ENCODE data around the gene MANSC1.

Gene MANSC1

GRCh38 chr12:12349711-12350665 is at the start of gene MANSC1:
MANSC1 (minus strand) TSS chr12:12350242; CDS start chr12:12343314, 6,928 bp downstream.
- Histone ChIP-seq H3K4me2 (no peak within 1 kb of the TSS; the same call in 1 of the 2 replicates), H3K27ac (no peak within 1 kb of the TSS), H3K36me3 (ENCODE audit: insufficient read depth) (no peaks in the 10 kb centered on the region), H2AFZ (ENCODE audit: low read depth) (no peak within 1 kb of the TSS), H3K27me3 (ENCODE audit: insufficient read depth, low read depth) (no peaks in the 10 kb centered on the region), H3K4me1 (ENCODE audit: low read depth, poor library complexity, severe bottlenecking) (no peaks in the 10 kb centered on the region), H3K4me3 (IDR thresholded peaks at IDR 0.05; ENCODE audit: insufficient read depth, low read depth, low read length) (no peak within 1 kb of the TSS), H3K79me2 (ENCODE audit: insufficient read depth, low read depth) (no peaks in the 10 kb centered on the region), H4K20me1 (ENCODE audit: insufficient read depth) (no peaks in the 10 kb centered on the region), H3K9ac (no peak within 1 kb of the TSS; the same call in 1 of the 2 replicates)
- TF ChIP-seq, protein P1, sequence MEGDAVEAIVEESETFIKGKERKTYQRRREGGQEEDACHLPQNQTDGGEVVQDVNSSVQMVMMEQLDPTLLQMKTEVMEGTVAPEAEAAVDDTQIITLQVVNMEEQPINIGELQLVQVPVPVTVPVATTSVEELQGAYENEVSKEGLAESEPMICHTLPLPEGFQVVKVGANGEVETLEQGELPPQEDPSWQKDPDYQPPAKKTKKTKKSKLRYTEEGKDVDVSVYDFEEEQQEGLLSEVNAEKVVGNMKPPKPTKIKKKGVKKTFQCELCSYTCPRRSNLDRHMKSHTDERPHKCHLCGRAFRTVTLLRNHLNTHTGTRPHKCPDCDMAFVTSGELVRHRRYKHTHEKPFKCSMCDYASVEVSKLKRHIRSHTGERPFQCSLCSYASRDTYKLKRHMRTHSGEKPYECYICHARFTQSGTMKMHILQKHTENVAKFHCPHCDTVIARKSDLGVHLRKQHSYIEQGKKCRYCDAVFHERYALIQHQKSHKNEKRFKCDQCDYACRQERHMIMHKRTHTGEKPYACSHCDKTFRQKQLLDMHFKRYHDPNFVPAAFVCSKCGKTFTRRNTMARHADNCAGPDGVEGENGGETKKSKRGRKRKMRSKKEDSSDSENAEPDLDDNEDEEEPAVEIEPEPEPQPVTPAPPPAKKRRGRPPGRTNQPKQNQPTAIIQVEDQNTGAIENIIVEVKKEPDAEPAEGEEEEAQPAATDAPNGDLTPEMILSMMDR (conservative IDR thresholded peaks at IDR 0.05; ENCODE audit: low read depth, low read length) = no peak

DNA sequence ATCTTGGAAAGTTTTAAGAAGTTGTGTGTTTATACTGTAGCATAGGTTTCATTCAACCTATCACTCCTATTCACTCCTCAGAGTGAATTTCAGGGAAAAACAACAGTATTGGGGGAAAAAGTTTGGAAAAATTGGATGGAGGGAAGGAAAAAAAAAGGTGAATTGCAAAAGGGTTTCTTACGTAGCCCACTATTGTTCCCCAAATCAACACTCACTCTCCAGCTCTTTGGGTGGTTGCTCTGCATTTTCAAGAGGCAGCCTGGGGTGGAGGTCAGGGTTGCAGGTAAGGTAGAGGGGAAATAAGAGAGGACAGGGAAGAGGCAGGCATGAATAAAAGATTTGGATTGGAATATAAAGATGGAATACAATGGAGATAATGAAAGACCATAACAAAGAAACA is 49.1 kb upstream of the MANSC1 start:
- Histone ChIP-seq H3K4me3 (IDR thresholded peaks at IDR 0.05; ENCODE audit: insufficient read depth, low read depth, low read length) (no peak overlapping the region), H2AFZ (ENCODE audit: low read depth) (no peak overlapping the region)

GRCh38 chr12:12398026-12398859 is 48.2 kb upstream of the MANSC1 start:
- no peaks in the 10 kb centered on the region for H3K36me3 ChIP-seq (ENCODE audit: insufficient read depth)
- no peak overlapping the region for H3K27ac ChIP-seq
- no peaks in the 10 kb centered on the region for H4K20me1 ChIP-seq (ENCODE audit: insufficient read depth)
- no peaks in the 10 kb centered on the region for H3K79me2 ChIP-seq (ENCODE audit: insufficient read depth, low read depth)
- H3K27me3 ChIP-seq (ENCODE audit: insufficient read depth, low read depth) = no peaks in the 10 kb centered on the region
- H3K4me2 ChIP-seq = no peak overlapping the region
- TF ChIP-seq, protein P1 (conservative IDR thresholded peaks at IDR 0.05; ENCODE audit: low read depth, low read length) = no peak
- H3K4me3 ChIP-seq (IDR thresholded peaks at IDR 0.05; ENCODE audit: insufficient read depth, low read depth, low read length) = no peak overlapping the region
- H3K9ac ChIP-seq = no peak overlapping the region
- peaks cover 2% of the 10 kb centered on the region for H3K4me1 ChIP-seq (ENCODE audit: low read depth, poor library complexity, severe bottlenecking)
- H2AFZ ChIP-seq (ENCODE audit: low read depth) = no peak overlapping the region

More for the DNA sequence above, 49.1 kb upstream of the MANSC1 start:
- Histone ChIP-seq H3K27me3 (ENCODE audit: insufficient read depth, low read depth) (no peaks in the 10 kb centered on the region), H3K9ac (no peak overlapping the region), H3K4me1 (ENCODE audit: low read depth, poor library complexity, severe bottlenecking) (peaks cover 3% of the 10 kb centered on the region), H3K36me3 (ENCODE audit: insufficient read depth) (no peaks in the 10 kb centered on the region), H3K27ac (no peak overlapping the region), H3K79me2 (ENCODE audit: insufficient read depth, low read depth) (no peaks in the 10 kb centered on the region), H3K4me2 (no peak overlapping the region), H4K20me1 (ENCODE audit: insufficient read depth) (no peaks in the 10 kb centered on the region)
- TF ChIP-seq, protein P1 (conservative IDR thresholded peaks at IDR 0.05; ENCODE audit: low read depth, low read length) = no peak

DNA sequence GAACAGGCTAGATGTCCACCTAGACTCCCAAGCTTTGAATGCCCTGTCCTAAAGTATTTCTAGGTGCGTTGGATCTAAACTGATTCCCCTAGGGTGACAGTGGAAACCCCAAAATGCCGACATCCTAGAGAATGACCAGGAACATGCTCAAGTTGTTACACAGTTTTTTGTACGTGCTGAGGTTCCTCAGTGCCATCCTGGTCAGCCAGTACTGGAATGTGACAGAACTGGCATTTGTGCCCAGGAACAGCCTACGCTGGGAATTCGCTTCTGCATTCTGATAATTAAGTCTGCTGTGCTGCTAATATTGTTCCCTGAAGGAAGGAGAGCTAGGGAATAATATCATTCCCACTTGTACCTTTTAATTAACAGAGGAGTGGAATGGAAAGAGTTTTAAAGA is 47.1 kb upstream of the MANSC1 start:
- H4K20me1 ChIP-seq (ENCODE audit: insufficient read depth) = no peaks in the 10 kb centered on the region
- H3K4me2 ChIP-seq = no peak overlapping the region
- TF ChIP-seq, protein P1 (conservative IDR thresholded peaks at IDR 0.05; ENCODE audit: low read depth, low read length) = no peak

More for the DNA sequence above, 47.1 kb upstream of the MANSC1 start:
- Histone ChIP-seq H3K79me2 (ENCODE audit: insufficient read depth, low read depth) (no peaks in the 10 kb centered on the region), H3K27ac (no peak overlapping the region), H3K9ac (no peak overlapping the region), H3K27me3 (ENCODE audit: insufficient read depth, low read depth) (no peaks in the 10 kb centered on the region), H3K4me1 (ENCODE audit: low read depth, poor library complexity, severe bottlenecking) (peaks cover 9% of the 10 kb centered on the region), H3K36me3 (ENCODE audit: insufficient read depth) (no peaks in the 10 kb centered on the region), H3K4me3 (IDR thresholded peaks at IDR 0.05; ENCODE audit: insufficient read depth, low read depth, low read length) (no peak overlapping the region), H2AFZ (ENCODE audit: low read depth) (no peak overlapping the region)

Measured in KMS-11 (cell line).